Gastrocnemius medialis (tissue), 4 donors: ENCODE data around the gene C1QTNF9. TPM values are rescaled to one million over a fixed set of nuclear protein-coding genes. Genes with fewer than 3 reads are reported as not detected.
A peak's percentile ranks its signal among the peaks of the same experiment; 100 is the strongest.

Experiments
- ATAC-seq, 2 donors: fragments of 150-250 bp; one replicate each; pipeline ENCODE4 v1.9.1; 2016
- DNase-seq, 2 donors: peaks; one replicate each; pipeline ENCODE4 v3.0.0-alpha.2; 2019
- H3K27ac ChIP-seq, 4 donors: fragments of 200-600 bp; sonication (generic); 1 replicate in 1 of 4; 2 replicates in 3 of 4; pipeline ENCODE4 v1.5.1; 2016 to 2018; ENCODE audit warnings: mild to moderate bottlenecking in 2 of 4, moderate library complexity in 1 of 4
- H3K27me3 ChIP-seq, 3 donors: fragments of 200-600 bp; sonication (generic) in 2 of 3; 1 replicate in 1 of 3; 2 replicates in 2 of 3; pipeline versions ENCODE4 v1.5.1 to v1.6.0; 2016 to 2019; ENCODE audit warnings: mild to moderate bottlenecking in 1 of 3, moderate library complexity in 1 of 3
- H3K36me3 ChIP-seq, 2 donors: fragments of 200-600 bp; sonication (generic) in 1 of 2; one replicate each; pipeline ENCODE4 v1.5.1; 2017 to 2018
- H3K4me1 ChIP-seq, 2 donors: fragments of 200-600 bp; sonication (generic) in 1 of 2; one replicate each; pipeline ENCODE4 v1.5.1; 2016 to 2017; ENCODE audit warnings: mild to moderate bottlenecking in 2 of 2
- H3K4me3 ChIP-seq, 4 donors: fragments of 200-600 bp; sonication (generic) in 3 of 4; 1 replicate in 1 of 4; 2 replicates in 3 of 4; pipeline ENCODE4 v1.5.1; 2016 to 2019; ENCODE audit warnings: mild to moderate bottlenecking in 2 of 4
- H3K9me3 ChIP-seq, 3 donors: fragments of 200-600 bp; sonication (generic) in 2 of 3; 1 replicate in 1 of 3; 2 replicates in 2 of 3; pipeline ENCODE4 v1.5.1; 2016 to 2019
- CTCF ChIP-seq, 5 experiments: fragments of 450-650 bp in 3 of 5; fragments of 200-600 bp in 2 of 5; sonication (generic) in 2 of 5; IDR thresholded peaks in 4 of 5; conservative IDR thresholded peaks in 1 of 5; 1 replicate in 4 of 5; 2 replicates in 1 of 5; pipeline ENCODE4 v1.5.1; 2016 to 2019; ENCODE audit warnings: antibody characterized with exemption in 5 of 5, mild to moderate bottlenecking in 3 of 5, moderate library complexity in 3 of 5
- POLR2A ChIP-seq, 2 donors: fragments of 450-650 bp; IDR thresholded peaks; one replicate each; pipeline ENCODE4 v1.6.1; 2017; ENCODE audit warnings: antibody characterized with exemption in 2 of 2, mild to moderate bottlenecking in 2 of 2, moderate library complexity in 2 of 2
- in situ Hi-C, 4 donors: fragments of 200-750 bp; cut with MboI; loops; one replicate each; pipeline versions ENCODE4 v1.15.0 to v1.8.0; 2017; ENCODE audit warnings: low sequenced_read_pairs in 4 of 4
- intact Hi-C: fragments of 100-400 bp; cut with DNase I; formaldehyde crosslinking; loops from one replicate; pipeline ENCODE4 v1.15.1; 2023; ENCODE audit warnings: low total_unique reads
- total RNA-seq, 4 donors: library from RNA; depleted of rRNA; stranded (reverse); fragments of >200 nt; gene quantifications; one replicate each; pipeline versions ENCODE4 v1.1.0 to v1.2.3, GENCODE V29; 2016

C1QTNF9 gene
- total RNA-seq, 4 donors from 2014 or later = 1.0 to 2.1 (median 1.5) TPM

- no peak for TF ChIP-seq POLR2A (IDR thresholded peaks at IDR 0.05)
- no peak for TF ChIP-seq CTCF (IDR thresholded peaks at IDR 0.05 in 4 of 5, conservative IDR thresholded peaks at IDR 0.05 in 1 of 5)
- Histone ChIP-seq H3K27ac (no peak overlapping the region), H3K36me3 (no peaks in the 10 kb centered on the region), H3K27me3 (no peaks in the 10 kb centered on the region), H3K4me1 (no peaks in the 10 kb centered on the region), H3K9me3 (no peaks in the 10 kb centered on the region), H3K4me3 (no peak overlapping the region)
- in situ Hi-C loops = no loop called here
- ATAC-seq (no peak), DNase-seq (no peak)
- intact Hi-C loops = no loop called here
Observed at GRCh38 chr13:24293746-24294145, 15.6 kb upstream of the C1QTNF9 start.

GRCh38 chr13:24299488-24300114 is 9.8 kb upstream of the C1QTNF9 start:
- Histone ChIP-seq H3K36me3 (no peaks in the 10 kb centered on the region), H3K4me1 (no peaks in the 10 kb centered on the region), H3K4me3 (no peak overlapping the region), H3K27ac (no peak overlapping the region), H3K27me3 (no peaks in the 10 kb centered on the region), H3K9me3 (no peaks in the 10 kb centered on the region)
- DNase-seq (no peak), ATAC-seq (no peak)
- in situ Hi-C loops (no loop called here), intact Hi-C loops (no loop called here)
- TF ChIP-seq POLR2A (IDR thresholded peaks at IDR 0.05) (no peak), CTCF (IDR thresholded peaks at IDR 0.05 in 4 of 5, conservative IDR thresholded peaks at IDR 0.05 in 1 of 5) (no peak)

- no peak for TF ChIP-seq CTCF (IDR thresholded peaks at IDR 0.05 in 4 of 5, conservative IDR thresholded peaks at IDR 0.05 in 1 of 5)
- no peak for TF ChIP-seq POLR2A (IDR thresholded peaks at IDR 0.05)
- intact Hi-C loops (no loop called here), in situ Hi-C loops (no loop called here)
- Histone ChIP-seq H3K4me1 (peaks cover 0 to 5% of the 10 kb centered on the region in 2 donors), H3K36me3 (no peaks in the 10 kb centered on the region), H3K27ac (peak overlapping the region in 1 of 4 donors; percentile 22), H3K9me3 (no peaks in the 10 kb centered on the region), H3K4me3 (no peak overlapping the region), H3K27me3 (no peaks in the 10 kb centered on the region)
- ATAC-seq (no peak), DNase-seq (no peak)
Observed at GRCh38 chr13:24301434-24301833, 7.9 kb upstream of the C1QTNF9 start.

GRCh38 chr13:24301911-24302310 is 7.5 kb upstream of the C1QTNF9 start:
- in situ Hi-C loops (no loop called here), intact Hi-C loops (no loop called here)
- no peak for TF ChIP-seq POLR2A (IDR thresholded peaks at IDR 0.05)
- TF ChIP-seq CTCF (IDR thresholded peaks at IDR 0.05 in 4 of 5, conservative IDR thresholded peaks at IDR 0.05 in 1 of 5) = no peak
- Histone ChIP-seq H3K4me1 (peaks cover 0 to 5% of the 10 kb centered on the region in 2 donors), H3K27me3 (no peaks in the 10 kb centered on the region), H3K9me3 (no peaks in the 10 kb centered on the region), H3K36me3 (no peaks in the 10 kb centered on the region), H3K4me3 (no peak overlapping the region), H3K27ac (peak overlapping the region in 1 of 4 donors; percentile 22)
- no peak for DNase-seq
- ATAC-seq = no peak

- TF ChIP-seq CTCF (IDR thresholded peaks at IDR 0.05 in 4 of 5, conservative IDR thresholded peaks at IDR 0.05 in 1 of 5) = no peak
- no peak for TF ChIP-seq POLR2A (IDR thresholded peaks at IDR 0.05)
- Histone ChIP-seq H3K27ac (no peak overlapping the region), H3K27me3 (no peaks in the 10 kb centered on the region), H3K36me3 (no peaks in the 10 kb centered on the region), H3K4me3 (no peak overlapping the region), H3K9me3 (no peaks in the 10 kb centered on the region), H3K4me1 (peaks cover 0 to 5% of the 10 kb centered on the region in 2 donors)
- ATAC-seq (no peak), DNase-seq (no peak)
- in situ Hi-C loops = no loop called here
- intact Hi-C loops = no loop called here
Observed at GRCh38 chr13:24304620-24305019, 4.8 kb upstream of the C1QTNF9 start.
